HepG2 (cell line): ENCODE data around the gene PLEKHH3. TPM values are rescaled to one million over a fixed set of nuclear protein-coding genes. Genes with fewer than 3 reads are reported as not detected.

Experiments
- ATAC-seq: fragments of 200-7000 bp; cut with Tn5 transposase; 3 replicates; pipeline ENCODE4 v1.9.1; 2020; ENCODE audit warnings: mild to moderate bottlenecking, moderate library complexity
- BruUV-seq: library from RNA; stranded (reverse); fragments of 400-500 nt; replicated peaks from 2 replicates; lab custom pipeline; 2021; lab: Mats Ljungman, UMichigan
- CTCF ChIA-PET: fragments of 300-600 bp; formaldehyde crosslinking; extraction: SDS; loops from one replicate; lab custom pipeline; 2021; ENCODE audit warnings: low total read pairs, inconsistent platforms, low intra/inter-chr PET ratio; lab: Yijun Ruan, JAX
- POLR2A ChIA-PET: fragments of 350-600 bp; sonication (Branson Sonifier 250); formaldehyde crosslinking; loops from one replicate; lab custom pipeline; 2020; ENCODE audit warnings: antibody characterized with exemption, inconsistent platforms; lab: Yijun Ruan, JAX
- DNase-seq: peaks from one replicate; pipeline ENCODE4 v3.0.0-alpha.2; 2015; ENCODE audit warnings: low spot score
- FAIRE-seq: peaks from 3 replicates; lab custom pipeline; 2011; peaks lifted over from hg19 to GRCh38; lab: Jason Lieb, UNC
- H2AFZ ChIP-seq: one replicate; pipeline ENCODE4 v1.6.1; 2011; ENCODE audit warnings: low read length, inconsistent platforms
- H3K27ac ChIP-seq: fragments of 300-600 bp; 3 replicates; pipeline ENCODE4 v1.8.0; 2011; ENCODE audit warnings: mixed run types, mild to moderate bottlenecking, mixed read lengths, low read length, inconsistent platforms; ENCODE audit not compliant: insufficient read depth; ENCODE audit errors: extremely low read length
- H3K27me3 ChIP-seq, 2 experiments: fragments of 200-600 bp in 1 of 2; 2 replicates in 1 of 2; 3 replicates in 1 of 2; pipeline versions ENCODE4 v1.6.0 to v1.8.0; 2011; ENCODE audit warnings: low read length in 2 of 2, mild to moderate bottlenecking in 2 of 2, moderate library complexity in 2 of 2, inconsistent platforms in 1 of 2; ENCODE audit not compliant: insufficient read depth in 2 of 2, control insufficient read depth in 1 of 2
- H3K36me3 ChIP-seq, 2 experiments: fragments of 200-600 bp in 1 of 2; replicated peaks in 1 of 2; 2 replicates in 1 of 2; 3 replicates in 1 of 2; pipeline versions ENCODE4 v1.5.1 to v1.8.0; 2011; ENCODE audit warnings: low read length in 2 of 2, inconsistent platforms in 1 of 2; ENCODE audit not compliant: insufficient read depth in 2 of 2, control insufficient read depth in 1 of 2
- H3K4me1 ChIP-seq: 2 replicates; pipeline ENCODE4 v1.5.1; 2012; ENCODE audit warnings: low read length, inconsistent platforms; ENCODE audit not compliant: insufficient read depth
- H3K4me2 ChIP-seq: 2 replicates; pipeline ENCODE4 v1.6.0; 2011; ENCODE audit warnings: low read depth, low read length, inconsistent platforms
- H3K4me3 ChIP-seq, 3 experiments: fragments of 200-600 bp in 1 of 3; sonication (generic), shearing (Covaris generic) in 1 of 3; replicated peaks in 1 of 3; 2 replicates each; pipeline ENCODE4 v1.5.1; 2011 to 2016; ENCODE audit warnings: low read length in 3 of 3, inconsistent platforms in 2 of 3, low read depth in 2 of 3, mild to moderate bottlenecking in 2 of 3, control low read depth in 1 of 3, mixed read lengths in 1 of 3; ENCODE audit not compliant: insufficient read depth in 1 of 3
- H3K79me2 ChIP-seq: one replicate; pipeline ENCODE4 v1.6.1; 2011; ENCODE audit warnings: low read length, inconsistent platforms; ENCODE audit not compliant: insufficient read depth
- H3K9ac ChIP-seq: 2 replicates; pipeline ENCODE4 v1.6.0; 2011; ENCODE audit warnings: mild to moderate bottlenecking, low read depth, low read length, inconsistent platforms; ENCODE audit not compliant: insufficient read depth
- H3K9me3 ChIP-seq: 2 replicates; pipeline ENCODE4 v1.5.1; 2012; ENCODE audit warnings: mild to moderate bottlenecking, low read length
- H4K20me1 ChIP-seq: 2 replicates; pipeline ENCODE4 v1.6.0; 2011; ENCODE audit warnings: inconsistent platforms, mild to moderate bottlenecking, low read length, moderate library complexity; ENCODE audit not compliant: insufficient read depth
- ATRX ChIP-seq: sonication (generic); formaldehyde crosslinking; IDR thresholded peaks from 2 replicates; pipeline ENCODE4 v1.4.0; 2020; ENCODE audit warnings: missing genetic modification reagents, borderline replicate concordance
- CTCF ChIP-seq: sonication (generic); formaldehyde crosslinking; IDR thresholded peaks from 2 replicates; pipeline ENCODE4 v1.5.0; 2020; ENCODE audit warnings: mild to moderate bottlenecking, missing genetic modification reagents, moderate library complexity
- HNRNPL ChIP-seq: fragments of 200-400 bp; formaldehyde crosslinking; IDR thresholded peaks from 2 replicates; pipeline ENCODE4 v1.6.1; 2017; ENCODE audit warnings: mild to moderate bottlenecking, low read depth, low read length
- KIAA2018 ChIP-seq: sonication (generic); formaldehyde crosslinking; IDR thresholded peaks from 2 replicates; pipeline ENCODE4 v1.5.0; 2020; ENCODE audit warnings: mild to moderate bottlenecking, missing genetic modification reagents, borderline replicate concordance
- MED1 ChIP-seq: sonication (generic); formaldehyde crosslinking; IDR thresholded peaks from 2 replicates; pipeline ENCODE4 v1.4.0; 2020; ENCODE audit warnings: missing genetic modification reagents
- MIXL1 ChIP-seq: IDR thresholded peaks from 2 replicates; pipeline ENCODE4 v1.6.1; 2016
- THAP11 ChIP-seq: IDR thresholded peaks from 2 replicates; pipeline ENCODE4 v1.6.1; 2016; ENCODE audit warnings: missing biosample characterization, missing genetic modification reagents
- ZBTB7B ChIP-seq: sonication (generic); formaldehyde crosslinking; IDR thresholded peaks from 2 replicates; pipeline ENCODE4 v1.4.0; 2020; ENCODE audit warnings: missing genetic modification reagents
- ZC3H4 ChIP-seq: sonication (generic); formaldehyde crosslinking; IDR thresholded peaks from 2 replicates; pipeline ENCODE4 v1.4.0; 2020; ENCODE audit warnings: missing genetic modification reagents, borderline replicate concordance
- ZNF546 ChIP-seq: sonication (generic); formaldehyde crosslinking; conservative IDR thresholded peaks from 2 replicates; pipeline ENCODE4 v1.8.1; 2023; ENCODE audit warnings: mild to moderate bottlenecking, missing genetic modification reagents
- ZNF576 ChIP-seq: sonication (generic); formaldehyde crosslinking; IDR thresholded peaks from 2 replicates; pipeline ENCODE4 v1.4.0; 2020; ENCODE audit warnings: mild to moderate bottlenecking, missing genetic modification reagents
- WGBS: methylation state at CpG from one replicate; pipeline ENCODE4 v1.1.6; 2017; ENCODE audit warnings: low lambda C conversion rate; 5-methylcytosine and 5-hydroxymethylcytosine counted together
- in situ Hi-C: cut with HindIII; loops from 2 replicates; pipeline ENCODE4 v1.10.0; 2017; ENCODE audit warnings: low pct_unique_long_range_greater_than_20kb; ENCODE audit not compliant: extremely low pct_ligation_motif_present
- intact Hi-C: fragments of 100-400 bp; cut with micrococcal nuclease; formaldehyde crosslinking; loops from one replicate; pipeline ENCODE4 v1.10.0; 2022; ENCODE audit not compliant: unreplicated experiment
- polyA plus RNA-seq, 8 experiments: library from polyadenylated mRNA; depleted of rRNA in 3 of 8; stranded (reverse) in 7 of 8; unstranded in 1 of 8; fragments of >200 nt; fragmentation: Illumina TruSeq in 4 of 8; extraction: Trizol in 4 of 8; gene quantifications; 2 replicates each; pipeline versions ENCODE4 v1.2.1 to v1.2.3, GENCODE V29; 2011 to 2016; ENCODE audit warnings: low read depth in 4 of 8, missing spikeins in 1 of 8, mixed read lengths in 1 of 8; ENCODE audit not compliant: insufficient read depth in 1 of 8
- total RNA-seq, 5 experiments: library from RNA; depleted of rRNA; stranded (reverse); fragments of >200 nt; fragmentation: Illumina TruSeq; extraction: Trizol; gene quantifications; 2 replicates each; pipeline ENCODE4 v1.2.3, GENCODE V29; 2016; ENCODE audit warnings: low read depth in 1 of 5

The PLEKHH3 gene
- total and polyA plus RNA-seq, 2 of the 13 experiments (the other 11 are each of a cell fraction or from before 2014, with no cell fraction given): 6.0 to 19.9 TPM

- TF ChIP-seq THAP11 (CRISPR knock-in tag): no peak
- TF ChIP-seq CTCF (CRISPR knock-in tag): 0 out of 2 replicates have a peak, but pooled peaks have one; percentile 39
- no peak for TF ChIP-seq ZBTB7B (CRISPR knock-in tag)
- no peak for TF ChIP-seq MED1 (CRISPR knock-in tag)
- peak; percentile 95; the same call in 1 of the 2 replicates for TF ChIP-seq ZC3H4 (CRISPR knock-in tag)
- TF ChIP-seq ZNF546: no peak
- no peak for TF ChIP-seq ZNF576 (CRISPR knock-in tag)
- no peak for TF ChIP-seq HNRNPL
These were observed 2.2 kb upstream of the PLEKHH3 start (continued) for GRCh38 chr17:42678951-42679491.

- no peaks in the 10 kb centered on the region for H3K27me3 ChIP-seq
- H3K4me1 ChIP-seq: peaks cover 57% of the 10 kb centered on the region
- no peaks in the 10 kb centered on the region; the same call in 1 of the 2 replicates for H4K20me1 ChIP-seq
- 2% methylated on average over 42 of the region's 53 CpGs for WGBS
- FAIRE-seq (peak; percentile 97), ATAC-seq (peak; percentile 53), DNase-seq (peak; percentile 98)
- H3K9ac ChIP-seq: peak overlapping the region; percentile 94
- TSS peak; percentile 97 for BruUV-seq
- intact Hi-C loops: loop anchor here (2.0 kb wide), 1 partner anchor 69 kb away; the partner anchor contains the start of genes RETREG3 and TUBG1
- H3K4me2 ChIP-seq: peak overlapping the region; percentile 99
- CTCF ChIA-PET: no interaction called here
- peaks cover 22% of the 10 kb centered on the region for H3K79me2 ChIP-seq
- peak overlapping the region; percentile 79 to 88 (median 85) for H3K4me3 ChIP-seq
- POLR2A ChIA-PET: interaction anchor here (0.6 to 6.3 kb wide), 22 partner anchors 10 to 690 kb away, joined by 3 to 65 read pairs (median 4); partner anchors contain the start of genes CNTD1, COA3, NAGLU and PSMC3IP
- H3K27ac ChIP-seq: peak overlapping the region; percentile 97
- in situ Hi-C loops: no loop called here
- peak overlapping the region; percentile 37 for H2AFZ ChIP-seq
- peaks cover 3 to 7% of the 10 kb centered on the region in 2 experiments; a peak in 3 of 5 replicates for H3K36me3 ChIP-seq
- no peaks in the 10 kb centered on the region for H3K9me3 ChIP-seq
- TF ChIP-seq KIAA2018 (CRISPR knock-in tag) (no peak), MIXL1 (CRISPR knock-in tag) (peak; percentile 71; the same call in 1 of the 2 replicates), ATRX (0 out of 2 replicates have a peak, but pooled peaks have one; percentile 64)
These were observed 1.4 kb upstream of the PLEKHH3 start for GRCh38 chr17:42677921-42678781.
